ENCODE results near the gene DOK4. TPM values are rescaled to one million over a fixed set of nuclear protein-coding genes. Genes with fewer than 3 reads are reported as not detected.

DOK4 gene
- total and polyA plus RNA-seq, 2 of the 8 experiments (the other 6 are each of a cell fraction or from before 2014, with no cell fraction given) = 24.0 to 28.9 TPM

DNA sequence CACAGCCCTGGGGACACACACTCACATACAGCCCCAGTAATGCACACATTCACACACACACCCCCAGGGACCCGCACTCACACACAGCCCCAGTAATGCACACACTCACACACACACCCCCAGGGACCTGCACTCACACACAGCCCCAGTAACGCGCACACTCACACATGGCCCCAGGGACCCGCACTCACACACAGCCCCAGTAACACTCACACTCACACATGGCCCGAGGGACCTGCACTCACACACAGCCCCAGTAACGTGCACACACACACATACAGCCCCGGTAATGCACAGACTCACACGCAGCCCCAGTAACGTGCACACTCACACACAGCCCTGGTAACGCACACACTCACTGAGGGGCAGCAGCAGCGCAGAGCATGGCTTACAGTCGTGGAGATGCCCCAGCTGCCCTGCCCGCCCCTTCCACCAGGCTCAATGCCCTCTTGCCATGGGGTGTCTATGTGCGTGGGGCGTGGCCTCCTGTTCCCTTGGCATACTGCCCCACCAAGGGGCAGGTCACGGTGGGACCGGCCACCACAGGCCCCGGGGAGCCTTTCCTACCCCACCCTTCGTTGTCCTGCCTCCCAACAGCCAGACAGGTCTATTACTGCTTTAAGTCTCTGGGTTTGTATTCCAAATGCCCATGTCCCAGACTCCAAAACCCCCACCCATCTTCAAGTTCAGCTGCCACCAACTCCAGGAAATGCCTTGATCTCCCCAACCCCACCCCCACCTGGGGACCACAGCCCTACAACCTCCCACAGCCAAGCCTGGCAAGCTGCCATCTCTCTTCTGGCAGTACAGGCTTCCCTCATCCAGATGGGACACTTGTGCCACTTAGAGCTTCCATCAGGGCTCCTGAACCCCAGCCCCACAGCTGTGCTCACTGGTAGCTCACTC, 47.4 kb upstream of the DOK4 start (continued):
- no peak for TF ChIP-seq CTCF (IDR thresholded peaks at IDR 0.05; ENCODE audit: control extremely low read depth in 1 of 3, insufficient read depth in 1 of 3, low read depth in 1 of 3, low read length in 3 of 3)

Measured in H1 (cell line).